ENCODE data around the gene IDH2.
A peak's percentile ranks its signal among the peaks of the same experiment; 100 is the strongest.
"Not testable (repeated sequence)": the region's sequence is repeated elsewhere in the genome, so short reads cannot be mapped to it uniquely, and the experiment has no call there.

The IDH2 gene

DNA sequence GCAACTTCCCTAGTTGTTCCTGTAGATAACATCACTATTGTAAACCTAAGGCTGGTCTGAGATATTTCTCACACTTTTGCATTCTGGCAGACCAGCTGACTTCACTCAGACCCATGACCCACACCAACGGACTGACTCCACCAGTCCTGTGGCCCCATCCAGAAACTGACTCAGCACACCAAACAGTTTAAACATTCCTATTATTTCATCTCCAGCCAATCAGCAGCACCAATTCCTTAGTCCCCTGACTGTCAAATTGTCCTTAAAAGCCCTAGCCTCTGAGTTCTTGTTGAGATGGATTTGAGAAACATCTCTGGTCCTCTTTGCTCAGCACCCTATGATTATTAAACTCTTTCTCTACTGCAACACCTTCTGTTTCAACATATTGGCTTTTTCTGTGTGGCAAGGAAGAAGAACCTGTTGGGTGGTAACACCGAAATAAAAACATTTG, 12.2 kb upstream of the IDH2 start:
- DNase-seq (ENCODE audit: low read depth) = no peak

DNA sequence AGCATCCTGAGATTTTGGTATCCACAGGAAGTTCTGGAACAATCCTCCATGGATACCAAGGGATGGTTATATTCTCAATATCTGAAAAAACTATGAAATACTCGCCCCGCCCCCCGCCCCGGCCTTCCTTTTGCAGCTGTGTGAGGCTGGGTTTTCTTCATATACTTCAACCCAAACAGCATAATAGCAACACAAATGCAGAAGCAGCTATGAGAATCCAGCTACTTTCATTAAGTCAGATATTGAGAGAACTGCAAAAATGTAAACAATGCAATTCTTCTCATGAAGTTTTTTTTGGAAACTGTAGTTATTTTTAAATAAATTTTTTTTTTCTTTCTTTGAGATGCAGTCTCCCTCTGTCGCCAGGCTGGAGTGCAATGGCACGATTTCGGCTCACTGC, 10.9 kb upstream of the IDH2 start:
- DNase-seq (ENCODE audit: low read depth) = no peak

DNA sequence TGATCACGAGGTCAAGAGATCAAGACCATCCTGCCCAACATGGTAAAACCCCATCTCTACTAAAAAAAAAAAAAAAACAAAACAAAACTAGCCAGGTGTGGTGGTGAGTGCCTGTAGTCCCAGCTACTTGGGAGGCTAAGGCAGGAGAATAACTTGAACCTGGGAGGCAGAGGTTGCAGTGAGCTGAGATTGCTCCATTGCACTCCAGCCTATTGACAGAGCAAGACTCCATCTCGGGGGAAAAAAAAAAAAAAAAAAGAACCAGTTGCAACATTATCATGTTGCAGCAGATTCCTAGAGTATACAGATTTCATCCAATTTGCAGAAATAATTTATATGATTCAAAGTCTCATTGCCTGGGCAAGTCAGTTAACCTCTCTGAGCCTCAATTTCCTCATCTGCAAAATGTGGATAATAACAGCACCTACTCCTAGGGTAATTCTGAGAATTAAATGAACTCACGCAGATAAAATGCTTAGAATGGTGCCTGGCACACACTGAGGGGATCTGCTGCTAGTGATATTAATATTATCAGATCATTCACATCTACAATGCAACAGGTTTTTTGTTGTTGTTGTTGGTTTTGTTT, 7.0 kb upstream of the IDH2 start:
- DNase-seq (ENCODE audit: low read depth) = not testable (repeated sequence)

DNA sequence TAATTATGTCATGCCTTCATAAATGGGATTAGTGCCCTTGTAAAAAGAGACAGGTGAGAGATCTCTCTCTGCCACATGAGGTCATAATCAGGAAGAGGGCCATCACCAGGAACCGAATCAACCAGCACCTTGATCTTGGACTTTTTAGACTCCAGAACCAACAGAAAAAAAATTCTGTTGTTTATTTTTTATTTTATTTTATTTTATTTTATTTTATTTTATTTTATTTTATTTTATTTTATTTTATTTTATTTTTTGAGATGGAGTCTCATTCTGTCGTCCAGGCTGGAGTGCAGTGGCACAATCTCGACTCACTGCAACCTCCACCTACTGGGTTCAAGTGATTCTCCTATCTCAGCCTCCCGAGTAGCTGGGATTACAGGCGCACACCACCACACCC, 5.8 kb upstream of the IDH2 start:
- DNase-seq (ENCODE audit: low read depth) = not testable (repeated sequence)

DNA sequence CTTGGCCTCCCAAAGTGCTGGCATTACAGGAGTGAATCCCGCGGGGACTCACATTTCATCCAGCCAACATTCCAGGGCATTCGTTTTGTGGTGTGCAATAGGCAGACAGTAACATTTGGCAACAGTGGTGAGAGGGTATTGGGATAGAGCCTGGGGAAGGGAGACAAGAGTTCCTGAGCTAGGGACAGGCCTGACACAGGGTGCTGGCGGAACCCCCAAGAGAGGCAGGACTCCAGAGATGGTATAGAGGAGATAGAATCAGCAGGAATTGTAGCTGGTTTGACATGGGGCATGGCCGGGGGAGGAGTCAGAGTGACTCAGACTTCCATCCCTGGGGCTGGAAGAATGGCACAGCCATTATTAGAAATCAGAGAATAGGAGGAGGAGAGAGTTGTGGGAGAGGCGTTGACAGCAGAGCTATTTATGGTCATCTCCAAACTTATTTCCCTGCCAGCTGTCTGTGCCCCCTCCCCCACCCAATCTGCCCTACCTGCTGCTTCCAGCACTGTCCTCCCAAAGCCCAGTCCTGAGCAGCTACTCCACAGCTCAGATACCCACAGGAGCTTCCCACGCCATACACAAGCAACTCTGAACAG, 4.4 kb upstream of the IDH2 start:
- no peak for DNase-seq (ENCODE audit: low read depth)

DNA sequence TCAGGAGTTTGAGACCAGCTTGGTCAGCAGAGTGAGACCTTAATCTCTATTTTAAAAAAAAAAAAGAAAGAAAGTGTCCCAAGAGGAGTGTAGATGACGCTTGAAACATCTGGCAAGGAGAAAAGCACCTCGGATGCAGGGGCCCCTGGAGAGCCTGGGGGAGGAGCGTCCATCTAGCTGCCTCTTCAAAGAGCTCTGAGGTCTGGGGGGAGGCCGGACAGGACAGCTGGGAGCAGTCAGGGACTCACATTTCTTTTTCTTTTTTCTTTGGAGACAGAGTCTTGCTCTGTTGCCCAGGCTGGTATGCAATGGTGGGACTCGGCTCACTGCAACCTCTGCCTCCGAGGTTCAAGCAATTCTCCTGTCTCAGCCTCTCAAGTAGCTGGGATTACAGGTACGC, 3.3 kb upstream of the IDH2 start:
- no peak for DNase-seq (ENCODE audit: low read depth)

DNA sequence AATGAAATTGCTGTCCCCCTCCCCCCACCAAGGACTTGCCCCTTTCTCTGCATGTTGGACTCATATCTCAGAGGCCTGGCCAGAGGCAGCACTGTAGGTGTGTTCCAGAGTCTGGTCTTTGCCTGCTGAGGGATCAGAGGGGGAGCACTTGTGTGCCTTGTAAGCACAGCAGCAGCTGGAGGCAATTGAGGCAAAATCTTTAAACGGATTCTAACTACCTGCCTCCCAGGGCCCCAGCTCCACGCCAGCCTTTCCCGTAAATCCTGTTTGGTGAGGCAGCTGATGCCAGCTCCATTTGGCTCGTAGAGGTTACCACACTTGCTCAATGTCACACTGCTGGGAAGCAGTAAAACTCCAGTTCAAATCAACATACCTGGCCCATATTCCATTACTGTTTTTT, 2.3 kb upstream of the IDH2 start:
- DNase-seq (ENCODE audit: low read depth) = no peak

DNA sequence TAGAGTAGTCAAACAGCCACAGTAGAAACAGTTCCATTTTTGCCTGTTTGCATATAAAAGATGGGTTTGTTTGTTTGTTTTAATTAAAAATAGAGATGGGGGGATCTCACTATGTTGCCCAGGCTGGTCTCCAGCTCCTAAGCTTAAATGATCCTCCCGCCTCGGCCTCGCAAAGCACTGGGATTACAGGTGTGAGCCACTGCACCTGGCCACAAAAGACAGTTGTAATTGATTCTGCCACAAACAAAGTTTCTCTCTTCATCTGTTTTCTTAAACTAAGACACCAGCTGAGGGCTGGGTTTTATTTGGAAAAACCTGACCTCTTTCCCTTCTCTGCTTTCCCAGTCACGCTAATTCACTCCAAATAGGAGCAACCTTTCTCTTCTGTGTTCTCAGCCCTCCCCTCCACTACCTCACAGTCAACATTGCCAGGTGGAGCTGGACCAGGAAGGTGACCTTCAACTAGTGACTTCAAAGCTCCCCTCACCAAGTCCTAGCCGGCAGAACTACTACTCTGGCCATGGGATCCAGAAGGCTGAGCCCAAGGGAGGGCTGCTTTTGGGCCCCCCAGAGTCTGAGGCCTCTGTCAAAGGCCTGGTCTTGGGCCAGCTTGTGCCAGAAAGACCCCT, 1.5 kb upstream of the IDH2 start:
- no peak for DNase-seq (ENCODE audit: low read depth)

DNA sequence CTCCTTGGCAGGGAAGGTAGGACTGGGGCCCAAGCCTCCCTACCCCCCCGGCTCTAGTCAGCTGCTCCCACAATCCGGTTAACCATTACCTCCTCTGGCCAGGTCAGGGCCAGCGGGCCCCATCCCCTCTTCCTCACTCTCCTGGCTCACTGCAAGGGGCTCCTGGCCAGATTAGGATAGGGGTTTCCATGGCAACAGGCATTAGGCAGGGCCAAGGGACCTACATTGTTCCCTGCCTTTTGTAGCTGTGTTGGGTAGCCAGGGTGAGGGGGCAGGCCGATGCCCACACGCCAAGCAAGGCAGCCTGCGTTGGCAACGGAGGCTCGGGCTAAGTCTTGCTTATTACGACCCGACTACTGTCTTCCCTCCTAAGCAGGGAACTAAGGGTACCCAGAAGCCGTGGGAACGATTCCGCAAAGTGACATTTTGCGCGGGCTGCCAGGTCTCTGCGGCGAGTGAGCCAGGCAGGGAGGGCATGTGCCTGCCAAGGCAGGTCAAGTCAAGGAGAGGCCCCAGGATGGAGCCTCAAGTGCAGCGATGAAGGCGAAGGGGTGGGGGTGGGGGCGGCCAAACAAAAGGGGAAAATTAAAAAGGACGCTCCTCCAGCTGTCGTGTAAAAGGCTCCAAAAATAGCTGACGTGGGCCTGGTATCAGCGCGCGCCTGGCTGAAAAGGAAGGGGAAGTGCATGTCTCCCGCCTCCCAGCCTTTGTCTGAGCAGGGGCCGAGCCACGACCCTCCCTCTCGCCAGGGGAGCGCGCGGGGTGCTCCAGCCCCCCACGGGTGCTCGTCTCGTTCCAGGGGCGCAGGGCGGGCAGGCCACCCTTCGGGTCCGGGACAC, 919 bp downstream of the IDH2 start:
- no peak for DNase-seq (ENCODE audit: low read depth)

DNA sequence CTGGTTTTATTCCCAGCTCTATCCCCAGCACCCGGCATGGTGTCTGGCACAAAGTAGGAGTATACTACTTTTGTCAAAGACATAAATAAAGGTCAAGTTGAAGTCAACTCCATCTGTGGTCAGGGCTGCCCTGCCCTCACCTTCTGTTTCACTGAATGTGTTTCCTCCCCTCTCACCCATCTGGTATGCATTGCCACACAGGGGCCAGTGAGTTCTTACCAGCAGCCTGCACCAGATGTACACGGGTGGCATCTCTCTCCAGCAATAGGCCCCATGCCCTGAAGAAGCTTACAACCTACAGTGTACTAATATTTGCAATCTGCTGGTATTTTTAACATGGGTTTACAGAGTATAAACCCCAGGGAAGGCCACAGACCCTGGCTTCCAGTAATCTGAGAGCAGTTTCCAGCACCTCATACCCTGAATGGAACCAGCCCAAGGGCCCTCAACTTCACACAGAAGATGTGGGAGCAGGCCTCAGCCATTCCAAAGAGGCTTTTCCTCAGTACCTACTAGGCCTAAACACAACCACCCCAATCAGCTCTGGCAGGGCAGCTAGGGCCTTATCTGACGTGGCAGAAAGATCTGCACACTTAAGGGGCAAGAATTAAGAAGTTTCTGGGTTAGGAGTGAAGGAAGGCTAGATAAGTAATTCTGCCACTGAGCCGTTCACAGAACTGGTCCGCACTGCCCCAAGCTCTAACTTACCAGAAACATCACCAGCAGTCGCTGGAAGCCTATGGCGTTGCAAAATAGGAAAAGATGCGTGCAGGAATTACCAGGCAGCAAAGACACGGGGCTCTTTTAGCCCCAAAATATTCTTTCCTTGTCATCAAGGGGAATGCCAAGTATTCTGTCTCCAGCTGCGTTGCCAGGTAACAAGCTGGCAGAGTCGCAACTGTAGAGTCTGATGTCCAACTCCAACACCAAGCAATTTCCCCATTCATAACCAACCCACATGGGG, 2.1 kb downstream of the IDH2 start:
- DNase-seq (ENCODE audit: low read depth) = peak; percentile 59

DNA sequence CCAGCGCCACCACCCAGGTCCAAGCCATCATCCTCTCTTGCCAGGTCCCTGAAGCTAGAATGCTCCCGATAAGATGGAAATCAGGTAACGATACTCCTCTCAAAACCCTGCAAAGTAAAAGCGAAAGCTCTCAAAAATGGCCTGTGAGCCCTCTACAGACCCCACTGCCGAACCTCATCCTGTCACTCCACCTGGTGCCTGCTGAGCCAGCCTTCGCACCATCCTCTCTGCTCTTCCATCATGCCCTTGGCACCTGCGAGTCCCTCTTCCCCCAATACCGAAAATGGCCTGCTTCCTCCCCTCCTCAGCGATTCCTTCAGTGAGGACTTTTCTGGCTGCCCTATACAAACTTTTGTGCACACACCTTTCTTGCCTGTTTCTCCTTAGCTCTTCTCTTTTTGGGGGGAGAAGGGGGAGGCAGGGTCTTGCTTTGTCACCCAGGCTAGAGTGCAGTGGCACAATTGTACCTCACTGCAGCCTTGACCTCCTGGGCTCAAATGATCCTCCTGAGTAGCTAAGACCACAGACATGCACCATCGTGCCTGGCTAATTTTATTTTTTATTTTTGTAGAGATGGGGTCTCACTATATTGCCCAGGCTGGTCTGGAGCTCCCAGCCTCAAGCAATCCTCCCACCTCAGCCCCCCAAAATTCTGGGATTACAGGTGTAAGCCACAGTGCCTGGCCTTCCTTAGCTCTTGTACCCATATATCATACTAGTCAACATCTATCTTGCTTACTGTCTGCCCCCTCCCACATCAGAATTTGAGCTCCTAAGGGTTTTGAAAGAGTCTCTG, 3.0 kb downstream of the IDH2 start:
- DNase-seq (ENCODE audit: low read depth) = no peak

DNA sequence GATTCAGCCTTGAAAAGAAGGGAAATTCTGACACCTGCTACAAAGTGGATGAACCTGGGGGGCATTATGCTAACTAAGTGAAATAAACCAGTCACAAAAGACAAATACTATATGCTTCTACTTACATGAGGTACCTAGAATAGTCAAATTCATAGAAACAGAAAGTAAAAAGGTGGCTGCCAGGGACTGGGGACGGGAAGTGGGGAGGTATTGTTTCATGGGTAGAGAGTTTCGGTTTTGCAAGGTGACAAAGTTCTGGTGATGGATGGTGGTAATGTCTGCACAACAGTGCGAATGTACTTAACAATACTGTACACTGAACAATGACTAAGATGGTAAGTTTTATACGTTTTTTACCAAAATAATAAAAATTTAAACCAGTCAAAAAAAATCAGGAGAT, 4.8 kb downstream of the IDH2 start:
- DNase-seq (ENCODE audit: low read depth) = no peak

DNA sequence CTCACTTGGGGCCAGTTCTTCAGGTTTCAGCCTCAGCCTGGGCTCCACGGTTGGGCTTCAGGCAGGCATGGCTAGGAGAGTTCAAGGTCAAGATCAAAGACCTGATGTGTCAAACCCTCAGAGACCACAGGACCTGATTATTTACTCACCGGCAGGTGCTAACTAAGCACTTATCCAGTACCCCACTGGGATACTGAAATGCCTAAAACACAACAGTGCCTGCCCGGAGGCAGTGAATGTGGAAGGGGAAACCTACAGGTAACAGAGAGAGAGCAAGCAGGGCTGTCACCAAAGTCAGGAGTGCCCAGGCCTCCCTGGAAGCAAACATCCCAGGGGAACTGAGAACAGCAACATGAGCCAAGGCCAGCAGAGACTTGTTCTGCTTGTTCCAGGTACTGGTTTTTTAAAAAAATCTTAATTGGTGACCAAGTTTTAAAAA, 6.7 kb downstream of the IDH2 start:
- no peak for DNase-seq (ENCODE audit: low read depth)

DNA sequence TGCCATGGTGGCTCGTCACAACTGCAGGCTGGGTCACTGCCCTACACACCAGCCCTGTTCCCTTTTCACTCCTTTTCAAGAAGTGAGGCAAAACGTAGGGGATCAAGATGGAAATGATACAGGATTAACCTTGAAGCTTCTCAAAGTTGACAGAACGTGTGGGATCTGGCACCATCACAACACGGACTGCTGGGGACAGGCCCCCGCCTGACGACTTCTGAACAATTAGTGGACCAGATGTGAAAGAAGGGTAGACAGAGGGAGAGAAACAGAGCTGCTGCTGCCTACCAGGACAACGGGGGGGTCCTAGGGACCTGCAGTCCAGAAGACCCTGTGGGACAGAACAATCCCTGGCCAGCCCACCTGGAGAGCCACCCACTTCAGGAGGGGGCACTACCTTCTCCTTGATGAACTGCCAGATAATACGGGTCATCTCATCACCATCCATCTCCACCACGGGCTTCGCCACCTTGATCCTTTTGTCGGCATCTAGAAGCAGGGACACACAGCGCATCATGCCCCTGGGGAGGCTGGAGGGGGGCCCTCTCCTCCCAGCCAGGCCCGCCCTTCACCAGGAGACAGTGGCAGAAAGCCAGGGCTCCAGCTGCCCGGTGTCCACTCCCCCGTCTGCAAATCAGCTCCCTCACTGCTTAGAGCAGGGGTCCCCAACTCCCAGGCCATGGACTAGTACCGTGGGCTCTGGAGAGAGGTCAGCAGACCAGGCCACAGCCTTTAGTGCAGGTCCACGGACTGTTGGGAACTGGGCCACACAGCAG, 10.9 kb downstream of the IDH2 start:
- DNase-seq (ENCODE audit: low read depth) = no peak

DNA sequence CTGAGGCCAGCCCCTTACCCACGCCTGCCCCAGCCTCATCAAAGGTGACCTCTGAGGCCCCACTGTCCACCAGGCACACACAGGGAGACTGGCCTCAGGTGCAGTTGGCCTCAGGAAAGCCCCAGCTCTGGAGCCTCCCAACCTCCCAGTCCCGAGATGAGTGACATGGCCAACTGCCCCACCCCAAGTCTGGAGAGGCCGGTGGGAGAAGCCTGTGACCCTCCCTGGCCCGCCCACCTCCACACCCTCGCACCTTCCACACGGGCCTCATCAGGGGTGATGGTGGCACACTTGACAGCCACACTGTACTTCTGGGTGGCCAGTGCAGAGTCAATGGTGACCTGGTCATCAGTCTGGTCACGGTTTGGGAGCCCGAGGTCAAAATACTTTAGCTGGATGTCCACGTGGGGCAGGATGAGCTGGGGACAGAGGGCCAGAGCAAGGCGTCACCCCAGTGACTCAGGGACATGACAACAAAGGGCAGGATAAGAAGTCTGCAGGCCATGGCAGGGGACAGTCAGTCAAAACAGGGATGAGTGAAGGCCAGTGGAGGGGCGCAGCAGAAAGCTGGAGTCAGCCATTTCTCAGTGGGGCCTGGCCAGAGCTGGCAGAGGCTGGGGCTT, 11.9 kb downstream of the IDH2 start:
- DNase-seq (ENCODE audit: low read depth) = no peak

DNA sequence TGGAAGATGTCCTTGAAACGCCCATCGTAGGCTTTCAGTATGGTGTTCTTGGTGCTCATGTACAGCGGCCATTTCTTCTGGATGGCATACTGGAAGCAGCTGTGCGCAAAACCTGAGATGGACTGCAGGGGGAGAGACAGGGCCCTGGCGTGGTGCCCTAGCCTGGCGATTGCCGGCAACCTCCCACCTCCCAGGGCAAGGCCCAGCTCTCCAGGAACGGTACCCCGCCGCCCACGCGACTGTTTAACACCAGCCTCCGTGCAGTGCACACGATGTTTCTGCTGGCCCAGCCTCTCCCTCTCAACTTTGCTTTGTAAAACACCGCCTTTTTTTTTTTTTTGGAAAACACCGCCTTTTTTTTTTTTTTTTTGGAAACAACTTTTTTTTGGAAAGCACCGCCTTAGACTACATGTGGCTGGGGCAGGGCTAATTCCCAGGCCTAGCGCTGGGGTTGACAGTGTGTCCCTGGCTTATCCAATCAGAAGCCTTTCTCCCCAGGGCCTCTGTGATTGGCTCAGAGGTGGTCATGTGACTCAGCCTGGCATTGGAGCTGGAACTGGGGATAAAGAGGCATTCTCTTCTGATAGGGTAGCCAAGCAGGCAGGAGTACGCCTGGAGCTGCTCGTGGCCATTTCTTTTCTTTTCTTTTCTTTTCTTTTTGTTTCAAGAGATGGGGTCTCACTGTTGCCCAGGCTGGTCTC, 14.7 kb downstream of the IDH2 start:
- no peak for DNase-seq (ENCODE audit: low read depth)

DNA sequence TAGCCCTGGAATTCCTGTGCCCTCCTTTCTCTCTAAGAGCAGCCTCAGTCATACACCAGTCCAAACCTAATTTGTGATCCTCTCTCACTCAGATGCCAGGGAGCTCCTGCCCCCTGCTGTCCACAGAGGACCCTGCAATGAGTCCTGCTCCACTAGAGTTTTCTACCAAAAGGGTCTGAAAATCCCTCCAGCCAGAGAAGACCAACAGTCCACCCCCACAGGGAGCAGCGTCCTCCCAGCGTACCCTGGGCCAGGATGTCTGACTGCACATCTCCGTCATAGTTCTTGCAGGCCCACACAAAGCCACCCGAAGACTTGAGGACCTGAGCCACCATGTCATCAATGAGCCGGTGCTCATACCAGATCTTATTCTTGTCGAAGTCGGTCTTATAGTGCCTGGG, 15.4 kb downstream of the IDH2 start:
- no peak for DNase-seq (ENCODE audit: low read depth)

DNA sequence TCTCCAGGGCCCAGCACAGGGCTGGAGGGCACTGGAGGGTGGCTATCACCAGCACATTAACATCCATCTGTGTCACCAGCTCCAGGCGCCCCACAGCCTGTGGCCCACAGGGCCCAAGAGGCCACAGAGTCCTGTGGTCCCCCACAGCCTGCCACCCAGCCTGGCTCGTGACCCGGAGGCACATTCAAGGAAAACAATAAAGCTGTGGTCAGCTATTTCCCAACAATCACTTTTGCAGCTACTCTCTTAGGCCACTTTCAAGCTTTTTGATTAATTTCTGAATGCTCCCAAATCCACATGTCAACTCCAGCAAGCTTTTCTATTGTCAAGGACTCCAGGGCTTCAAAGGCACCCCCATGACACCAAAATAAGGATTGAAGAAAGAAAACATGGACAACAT, 16.7 kb downstream of the IDH2 start:
- no peak for DNase-seq (ENCODE audit: low read depth)

DNA sequence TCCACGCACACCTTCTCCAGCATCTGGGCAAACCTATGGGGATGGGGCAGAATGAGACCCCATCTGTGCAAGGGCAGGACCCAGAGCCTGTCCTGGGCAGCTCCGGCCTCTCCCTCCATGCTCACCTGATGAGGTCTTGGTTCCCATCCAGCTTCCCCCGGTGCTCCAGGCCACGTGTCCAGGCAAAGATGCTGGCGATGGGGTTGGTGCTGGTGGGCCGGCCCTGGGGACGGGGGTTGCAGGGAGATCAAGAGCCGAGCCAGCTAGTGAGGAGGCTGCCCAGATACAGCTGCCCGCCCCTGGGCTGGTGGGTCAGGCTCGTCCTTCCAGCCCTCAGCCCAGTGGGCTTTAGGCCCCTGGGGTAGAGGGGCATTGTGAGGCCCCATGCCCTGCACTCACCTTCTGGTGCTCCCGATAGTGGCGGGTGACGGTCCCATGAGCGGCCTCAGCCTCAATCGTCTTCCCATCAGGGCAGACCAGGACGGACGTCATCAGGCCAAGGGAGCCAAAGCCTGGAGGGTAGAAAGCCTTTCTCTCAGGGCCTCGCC, 17.3 kb downstream of the IDH2 start:
- DNase-seq (ENCODE audit: low read depth) = no peak
